ENCODE measurements around the gene COPZ1. TPM values are rescaled to one million over a fixed set of nuclear protein-coding genes. Genes with fewer than 3 reads are reported as not detected.

The COPZ1 gene
- total and polyA plus RNA-seq, 9 of the 15 experiments (the other 6 are each of a cell fraction or from before 2014, with no cell fraction given): 137 to 487 (median 233) TPM

DNA sequence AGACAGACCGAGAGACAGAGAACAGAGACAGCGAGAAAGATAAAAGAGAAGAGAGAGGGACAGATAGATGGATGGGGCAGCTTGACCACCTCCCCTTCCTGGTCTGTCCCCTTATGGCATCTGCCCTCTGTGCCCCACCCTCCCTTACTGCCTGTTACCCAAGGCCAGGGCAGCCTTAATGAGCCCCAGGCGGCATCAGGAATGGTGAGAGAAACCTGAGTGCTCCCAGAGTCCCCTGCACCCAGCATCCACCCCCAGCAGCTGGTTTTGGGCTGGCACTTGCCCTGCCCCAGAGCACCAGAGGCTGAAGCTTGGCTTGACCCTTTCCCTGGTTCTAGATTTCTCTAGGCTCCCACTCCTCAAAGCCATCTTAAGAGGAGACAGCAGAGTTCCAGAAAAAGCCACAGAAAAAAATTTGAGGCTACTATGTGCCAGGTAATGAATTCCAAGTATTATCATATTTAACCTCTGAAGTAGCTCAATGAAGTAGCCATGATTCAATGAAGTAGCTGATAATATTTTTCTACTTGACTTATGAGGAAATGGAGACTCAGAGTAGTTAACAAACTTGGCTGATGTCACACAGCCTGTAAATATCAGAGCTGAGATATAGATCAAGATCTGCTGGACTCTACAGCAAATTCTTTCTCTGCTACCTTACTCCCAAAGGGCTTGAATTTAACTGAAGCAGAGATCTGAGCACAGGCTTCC, 61.6 kb downstream of the COPZ1 start (continued):
- no peak for TF ChIP-seq ZC3H8 (IDR thresholded peaks at IDR 0.05)
- TF ChIP-seq ZNF174 (CRISPR knock-in tag; IDR thresholded peaks at IDR 0.05): no peak
- TF ChIP-seq KDM2B (CRISPR knock-in tag; IDR thresholded peaks at IDR 0.05): no peak
- TF ChIP-seq HINFP (tag; conservative IDR thresholded peaks at IDR 0.05; ENCODE audit: low read depth): no peak
- TF ChIP-seq, protein P1, sequence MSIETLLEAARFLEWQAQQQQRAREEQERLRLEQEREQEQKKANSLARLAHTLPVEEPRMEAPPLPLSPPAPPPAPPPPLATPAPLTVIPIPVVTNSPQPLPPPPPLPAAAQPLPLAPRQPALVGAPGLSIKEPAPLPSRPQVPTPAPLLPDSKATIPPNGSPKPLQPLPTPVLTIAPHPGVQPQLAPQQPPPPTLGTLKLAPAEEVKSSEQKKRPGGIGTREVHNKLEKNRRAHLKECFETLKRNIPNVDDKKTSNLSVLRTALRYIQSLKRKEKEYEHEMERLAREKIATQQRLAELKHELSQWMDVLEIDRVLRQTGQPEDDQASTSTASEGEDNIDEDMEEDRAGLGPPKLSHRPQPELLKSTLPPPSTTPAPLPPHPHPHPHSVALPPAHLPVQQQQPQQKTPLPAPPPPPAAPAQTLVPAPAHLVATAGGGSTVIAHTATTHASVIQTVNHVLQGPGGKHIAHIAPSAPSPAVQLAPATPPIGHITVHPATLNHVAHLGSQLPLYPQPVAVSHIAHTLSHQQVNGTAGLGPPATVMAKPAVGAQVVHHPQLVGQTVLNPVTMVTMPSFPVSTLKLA (conservative IDR thresholded peaks at IDR 0.05): no peak
- TF ChIP-seq HDAC2 (IDR thresholded peaks at IDR 0.05): 0 out of 2 replicates have a peak, but pooled peaks have one; percentile 14
- TF ChIP-seq FOXK1 (CRISPR knock-in tag; IDR thresholded peaks at IDR 0.05; ENCODE audit: borderline replicate concordance): no peak
- TF ChIP-seq, protein P2, sequence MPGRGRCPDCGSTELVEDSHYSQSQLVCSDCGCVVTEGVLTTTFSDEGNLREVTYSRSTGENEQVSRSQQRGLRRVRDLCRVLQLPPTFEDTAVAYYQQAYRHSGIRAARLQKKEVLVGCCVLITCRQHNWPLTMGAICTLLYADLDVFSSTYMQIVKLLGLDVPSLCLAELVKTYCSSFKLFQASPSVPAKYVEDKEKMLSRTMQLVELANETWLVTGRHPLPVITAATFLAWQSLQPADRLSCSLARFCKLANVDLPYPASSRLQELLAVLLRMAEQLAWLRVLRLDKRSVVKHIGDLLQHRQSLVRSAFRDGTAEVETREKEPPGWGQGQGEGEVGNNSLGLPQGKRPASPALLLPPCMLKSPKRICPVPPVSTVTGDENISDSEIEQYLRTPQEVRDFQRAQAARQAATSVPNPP (IDR thresholded peaks at IDR 0.05; ENCODE audit: borderline replicate concordance, insufficient read depth, insufficient read length): no peak
- TF ChIP-seq ZNF639 (CRISPR knock-in tag; conservative IDR thresholded peaks at IDR 0.05 in 1 of 2, IDR thresholded peaks at IDR 0.05 in 1 of 2): 0 out of 4 replicates have a peak, but pooled peaks of 1 of the 2 experiments have one; percentile 14
- TF ChIP-seq KDM1A (IDR thresholded peaks at IDR 0.05): peak; percentile 52 to 56; a peak in 3 of 4 replicates
- no peak for TF ChIP-seq ZNF740 (CRISPR knock-in tag; IDR thresholded peaks at IDR 0.05)
- TF ChIP-seq ZNF740 (tag; IDR thresholded peaks at IDR 0.05): no peak
- TF ChIP-seq MEIS2 (IDR thresholded peaks at IDR 0.05; ENCODE audit: partially characterized antibody): no peak
- TF ChIP-seq ELF1 (tag; IDR thresholded peaks at IDR 0.05): 0 out of 2 replicates have a peak, but pooled peaks have one; percentile 11
- TF ChIP-seq, protein P3, sequence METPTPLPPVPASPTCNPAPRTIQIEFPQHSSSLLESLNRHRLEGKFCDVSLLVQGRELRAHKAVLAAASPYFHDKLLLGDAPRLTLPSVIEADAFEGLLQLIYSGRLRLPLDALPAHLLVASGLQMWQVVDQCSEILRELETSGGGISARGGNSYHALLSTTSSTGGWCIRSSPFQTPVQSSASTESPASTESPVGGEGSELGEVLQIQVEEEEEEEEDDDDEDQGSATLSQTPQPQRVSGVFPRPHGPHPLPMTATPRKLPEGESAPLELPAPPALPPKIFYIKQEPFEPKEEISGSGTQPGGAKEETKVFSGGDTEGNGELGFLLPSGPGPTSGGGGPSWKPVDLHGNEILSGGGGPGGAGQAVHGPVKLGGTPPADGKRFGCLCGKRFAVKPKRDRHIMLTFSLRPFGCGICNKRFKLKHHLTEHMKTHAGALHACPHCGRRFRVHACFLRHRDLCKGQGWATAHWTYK (CRISPR knock-in tag; IDR thresholded peaks at IDR 0.05): no peak
- peak; percentile 92 for TF ChIP-seq RBM25 (IDR thresholded peaks at IDR 0.05; ENCODE audit: low read depth, low read length, severe bottlenecking)
- no peak for TF ChIP-seq DACH1 (IDR thresholded peaks at IDR 0.05; ENCODE audit: partially characterized antibody)
